NCI-H748 treated with DMSO at 0.1 percent for 48 hours (cell line): Measurements from ENCODE around the gene SS18L1.

Source experiments
- DNase-seq: peaks from one replicate; lab custom pipeline; 2025; lab: John Stamatoyannopoulos, UW

Gene SS18L1

GRCh38 chr20:62119591-62120364 is 23.8 kb upstream of the SS18L1 start:
- DNase-seq, result no peak

GRCh38 chr20:62120365-62120762 is 23.2 kb upstream of the SS18L1 start:
- no peak for DNase-seq

- no peak for DNase-seq
Observed at GRCh38 chr20:62120990-62121775, 22.4 kb upstream of the SS18L1 start.

GRCh38 chr20:62121776-62122653 is 21.6 kb upstream of the SS18L1 start, which contains the start of gene LSM14B:
TSS of gene LSM14B (plus strand) at chr20:62122475. CDS start at chr20:62122667, 192 bp downstream.
- DNase-seq, result peak; percentile 68

- DNase-seq, result no peak
Observed at GRCh38 chr20:62122654-62123449, 20.7 kb upstream of the SS18L1 start.

GRCh38 chr20:62123450-62124118 is 20.0 kb upstream of the SS18L1 start:
- DNase-seq, result no peak

- no peak for DNase-seq
Observed at GRCh38 chr20:62126141-62126540, 17.4 kb upstream of the SS18L1 start.

- no peak for DNase-seq
Observed at GRCh38 chr20:62127799-62128198, 15.8 kb upstream of the SS18L1 start.

- DNase-seq, result no peak
Observed at GRCh38 chr20:62128502-62128901, 15.1 kb upstream of the SS18L1 start.

- DNase-seq, result no peak
Observed at GRCh38 chr20:62129731-62130531, 13.6 kb upstream of the SS18L1 start.

- no peak for DNase-seq
Observed at GRCh38 chr20:62131560-62132320, 11.8 kb upstream of the SS18L1 start.

- DNase-seq, result no peak
Observed at GRCh38 chr20:62132421-62132820, 11.1 kb upstream of the SS18L1 start.

- no peak for DNase-seq
Observed at GRCh38 chr20:62133051-62133845, 10.3 kb upstream of the SS18L1 start.

- no peak for DNase-seq
Observed at GRCh38 chr20:62133864-62134263, 9.7 kb upstream of the SS18L1 start.

- no peak for DNase-seq
Observed at GRCh38 chr20:62134735-62135231, 8.8 kb upstream of the SS18L1 start.

GRCh38 chr20:62135573-62136266 is 7.8 kb upstream of the SS18L1 start:
- no peak for DNase-seq

- DNase-seq, result no peak
Observed at GRCh38 chr20:62136283-62137091, 7.1 kb upstream of the SS18L1 start.
